Measurements from ENCODE around the gene TAF15. TPM values are rescaled to one million over a fixed set of nuclear protein-coding genes. Genes with fewer than 3 reads are reported as not detected.

TAF15 gene
- polyA plus RNA-seq, 10 donors, result 94.1 to 155 (median 124) TPM

GRCh38 chr17:35816723-35817122 lies 7.4 kb downstream of the TAF15 start:
- DNase-seq, result no peak

- DNase-seq, result no peak
Measured at GRCh38 chr17:35817196-35817595, 7.9 kb downstream of the TAF15 start.

- DNase-seq, result no peak
Measured at GRCh38 chr17:35819455-35819854, 10.2 kb downstream of the TAF15 start.

- no peak for DNase-seq
Measured at GRCh38 chr17:35821308-35821707, 12.0 kb downstream of the TAF15 start.

GRCh38 chr17:35825206-35825605 lies 15.9 kb downstream of the TAF15 start:
- no peak for DNase-seq

- no peak for DNase-seq
Measured at GRCh38 chr17:35841101-35841500, 31.8 kb downstream of the TAF15 start.

- DNase-seq, result no peak
Measured at GRCh38 chr17:35841505-35841904, 32.2 kb downstream of the TAF15 start.

- DNase-seq, result no peak
Measured at GRCh38 chr17:35842239-35842638, 33.0 kb downstream of the TAF15 start.

- no peak for DNase-seq
Measured at GRCh38 chr17:35843698-35844097, 34.4 kb downstream of the TAF15 start.

GRCh38 chr17:35844547-35844946 lies 35.3 kb downstream of the TAF15 start:
- DNase-seq, result no peak

- no peak for DNase-seq
Measured at GRCh38 chr17:35846055-35846809, 36.9 kb downstream of the TAF15 start.

GRCh38 chr17:35847006-35847405 lies 37.7 kb downstream of the TAF15 start:
- no peak for DNase-seq

- DNase-seq, result no peak
Measured at GRCh38 chr17:35847633-35848373, 38.5 kb downstream of the TAF15 start.

GRCh38 chr17:35849469-35850348 lies 40.4 kb downstream of the TAF15 start:
- peak; percentile 30 to 61 (median 39) for DNase-seq

- DNase-seq, result no peak
Measured at GRCh38 chr17:35855965-35856364, 46.7 kb downstream of the TAF15 start.

- DNase-seq, result no peak
Measured at GRCh38 chr17:35856603-35857002, 47.3 kb downstream of the TAF15 start.

- DNase-seq, result no peak
Measured at GRCh38 chr17:35864853-35865252, 55.6 kb downstream of the TAF15 start.

GRCh38 chr17:35865412-35866340 lies 56.4 kb downstream of the TAF15 start:
- DNase-seq, result peak in 1 of 3 donors; percentile 9

GRCh38 chr17:35866341-35866950 lies 57.2 kb downstream of the TAF15 start:
- no peak for DNase-seq

- no peak for DNase-seq
Measured at GRCh38 chr17:35867574-35867973, 58.3 kb downstream of the TAF15 start.

- DNase-seq, result no peak
Measured at GRCh38 chr17:35868737-35869136, 59.5 kb downstream of the TAF15 start, which contains the start of gene HEATR9. HEATR9 (minus strand) TSS chr17:35868891; CDS start chr17:35868742, 149 bp downstream.

Measured in muscle of back (tissue), 11 donors.